ENCODE results near the gene MRGPRD.

DNA sequence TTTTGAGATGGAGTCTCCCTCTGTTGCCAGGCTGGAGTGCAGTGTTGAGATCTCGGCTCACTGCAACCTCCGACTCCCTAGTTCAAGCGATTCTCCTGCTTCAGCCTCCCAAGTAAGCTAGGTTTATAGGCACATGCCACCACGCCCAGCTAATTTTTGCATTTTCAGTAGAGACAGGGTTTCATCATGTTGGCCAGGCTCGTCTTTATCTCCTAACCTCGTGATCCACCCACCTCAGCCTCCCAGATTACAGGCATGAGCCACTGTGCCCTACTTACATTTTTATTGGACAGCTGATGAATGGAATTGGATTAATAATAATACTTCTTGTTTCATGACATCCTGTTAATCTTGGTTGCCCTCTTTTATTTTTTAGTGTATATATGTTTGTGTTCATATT, 3.0 kb upstream of the MRGPRD start:
- TF ChIP-seq TARDBP (IDR thresholded peaks at IDR 0.05): no peak
- TF ChIP-seq, protein P1, sequence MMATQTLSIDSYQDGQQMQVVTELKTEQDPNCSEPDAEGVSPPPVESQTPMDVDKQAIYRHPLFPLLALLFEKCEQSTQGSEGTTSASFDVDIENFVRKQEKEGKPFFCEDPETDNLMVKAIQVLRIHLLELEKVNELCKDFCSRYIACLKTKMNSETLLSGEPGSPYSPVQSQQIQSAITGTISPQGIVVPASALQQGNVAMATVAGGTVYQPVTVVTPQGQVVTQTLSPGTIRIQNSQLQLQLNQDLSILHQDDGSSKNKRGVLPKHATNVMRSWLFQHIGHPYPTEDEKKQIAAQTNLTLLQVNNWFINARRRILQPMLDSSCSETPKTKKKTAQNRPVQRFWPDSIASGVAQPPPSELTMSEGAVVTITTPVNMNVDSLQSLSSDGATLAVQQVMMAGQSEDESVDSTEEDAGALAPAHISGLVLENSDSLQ (IDR thresholded peaks at IDR 0.05): no peak

All from HEK293T (cell line).